ENCODE data around the gene HIPK1. TPM values are rescaled to one million over a fixed set of nuclear protein-coding genes. Genes with fewer than 3 reads are reported as not detected.

Gene HIPK1
- total and polyA plus RNA-seq, 8 donors, result 38.7 to 77.4 (median 45.4) TPM

DNA sequence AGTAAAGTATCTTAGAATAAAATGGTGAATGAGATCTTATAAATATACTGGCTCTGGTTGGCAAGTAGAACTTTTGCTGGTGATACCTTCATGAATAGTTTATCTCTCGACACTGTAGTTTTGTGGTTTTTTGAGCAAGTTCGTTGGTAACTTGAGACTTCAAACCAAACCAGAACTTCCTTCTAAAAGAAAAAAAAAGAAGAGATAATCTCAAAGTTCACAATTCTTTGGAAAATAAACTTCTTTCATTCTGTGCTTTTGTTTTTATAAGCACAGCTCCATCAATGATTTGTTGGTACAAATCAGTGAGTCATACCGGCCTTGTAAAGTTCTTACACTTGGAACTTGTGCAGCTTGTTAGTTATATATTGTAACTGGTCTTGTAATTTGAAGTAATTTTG lies 2.3 kb downstream of the HIPK1 start:
- ATAC-seq, result no peak
- H3K4me3 ChIP-seq, result peak overlapping the region; percentile 71 to 93
- intact Hi-C loops (cut with DNase I), result no loop called here
- H3K27ac ChIP-seq, result peak overlapping the region; percentile 94 to 95
- H3K9me3 ChIP-seq, result no peaks in the 10 kb centered on the region
- H3K36me3 ChIP-seq, result no peaks in the 10 kb centered on the region
- H3K27me3 ChIP-seq, result no peaks in the 10 kb centered on the region
- TF ChIP-seq, protein P1, sequence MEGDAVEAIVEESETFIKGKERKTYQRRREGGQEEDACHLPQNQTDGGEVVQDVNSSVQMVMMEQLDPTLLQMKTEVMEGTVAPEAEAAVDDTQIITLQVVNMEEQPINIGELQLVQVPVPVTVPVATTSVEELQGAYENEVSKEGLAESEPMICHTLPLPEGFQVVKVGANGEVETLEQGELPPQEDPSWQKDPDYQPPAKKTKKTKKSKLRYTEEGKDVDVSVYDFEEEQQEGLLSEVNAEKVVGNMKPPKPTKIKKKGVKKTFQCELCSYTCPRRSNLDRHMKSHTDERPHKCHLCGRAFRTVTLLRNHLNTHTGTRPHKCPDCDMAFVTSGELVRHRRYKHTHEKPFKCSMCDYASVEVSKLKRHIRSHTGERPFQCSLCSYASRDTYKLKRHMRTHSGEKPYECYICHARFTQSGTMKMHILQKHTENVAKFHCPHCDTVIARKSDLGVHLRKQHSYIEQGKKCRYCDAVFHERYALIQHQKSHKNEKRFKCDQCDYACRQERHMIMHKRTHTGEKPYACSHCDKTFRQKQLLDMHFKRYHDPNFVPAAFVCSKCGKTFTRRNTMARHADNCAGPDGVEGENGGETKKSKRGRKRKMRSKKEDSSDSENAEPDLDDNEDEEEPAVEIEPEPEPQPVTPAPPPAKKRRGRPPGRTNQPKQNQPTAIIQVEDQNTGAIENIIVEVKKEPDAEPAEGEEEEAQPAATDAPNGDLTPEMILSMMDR (IDR thresholded peaks at IDR 0.05), result no peak
- peaks cover 17 to 69% of the 10 kb centered on the region in 2 donors for H3K4me1 ChIP-seq
- DNase-seq, result no peak

DNA sequence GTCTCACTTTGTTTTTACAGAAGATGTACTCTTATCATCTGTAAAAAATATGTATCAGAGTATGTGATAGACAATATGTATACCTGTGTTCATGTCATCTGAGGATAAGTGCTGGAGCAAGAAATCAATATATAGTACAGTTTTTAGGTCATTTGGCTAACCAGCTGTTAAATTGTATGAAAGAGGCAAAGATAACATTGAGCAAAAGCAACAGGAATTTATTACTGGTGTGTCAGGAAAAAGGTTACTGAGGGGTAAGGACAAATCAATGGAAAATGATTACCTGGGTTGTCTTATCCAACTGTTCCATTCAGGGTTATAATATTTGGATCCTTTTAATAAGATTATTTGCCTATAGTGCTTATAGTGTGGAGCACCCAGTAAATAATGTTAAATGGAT lies 4.9 kb downstream of the HIPK1 start:
- no peaks in the 10 kb centered on the region for H3K27me3 ChIP-seq
- H3K36me3 ChIP-seq, result no peaks in the 10 kb centered on the region
- H3K9me3 ChIP-seq, result no peaks in the 10 kb centered on the region
- H3K4me1 ChIP-seq, result peaks cover 17 to 83% of the 10 kb centered on the region in 2 donors
- ATAC-seq (no peak), DNase-seq (no peak)
- intact Hi-C loops (cut with DNase I), result no loop called here
- TF ChIP-seq, protein P1 (IDR thresholded peaks at IDR 0.05), result no peak
- no peak overlapping the region for H3K4me3 ChIP-seq
- no peak overlapping the region for H3K27ac ChIP-seq

DNA sequence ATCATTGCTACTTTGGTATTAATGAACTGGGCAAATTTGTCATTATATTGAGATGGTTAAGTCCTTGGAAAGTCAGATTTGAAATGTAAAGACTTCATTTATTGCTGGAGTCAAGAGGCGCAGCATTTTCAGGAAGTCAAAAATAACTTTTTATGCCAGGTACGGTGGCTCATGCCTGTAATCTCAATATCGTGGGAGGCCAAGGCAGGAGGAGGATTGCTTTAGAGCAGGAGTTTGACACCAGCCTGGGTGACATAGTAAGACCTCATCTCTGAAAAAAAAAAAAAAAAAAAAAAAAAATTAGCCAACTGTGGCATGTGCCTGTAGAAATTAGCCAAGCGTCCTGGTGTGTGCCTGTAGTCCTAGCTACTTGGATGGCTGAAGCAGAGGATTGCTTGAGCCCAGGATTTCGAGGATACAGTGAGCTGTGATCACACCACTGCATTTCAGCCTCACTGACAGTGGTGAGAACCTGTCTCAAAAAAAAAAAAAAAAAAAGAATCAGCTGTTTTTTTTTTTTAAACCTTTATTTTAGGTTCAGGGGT lies 5.5 kb downstream of the HIPK1 start:
- ATAC-seq (no peak), DNase-seq (no peak)
- Histone ChIP-seq H3K36me3 (no peaks in the 10 kb centered on the region), H3K9me3 (no peaks in the 10 kb centered on the region), H3K4me3 (no peak overlapping the region), H3K4me1 (peaks cover 17 to 89% of the 10 kb centered on the region in 2 donors), H3K27ac (no peak overlapping the region), H3K27me3 (no peaks in the 10 kb centered on the region)
- TF ChIP-seq, protein P1 (IDR thresholded peaks at IDR 0.05), result no peak
- intact Hi-C loops (cut with DNase I), result no loop called here

DNA sequence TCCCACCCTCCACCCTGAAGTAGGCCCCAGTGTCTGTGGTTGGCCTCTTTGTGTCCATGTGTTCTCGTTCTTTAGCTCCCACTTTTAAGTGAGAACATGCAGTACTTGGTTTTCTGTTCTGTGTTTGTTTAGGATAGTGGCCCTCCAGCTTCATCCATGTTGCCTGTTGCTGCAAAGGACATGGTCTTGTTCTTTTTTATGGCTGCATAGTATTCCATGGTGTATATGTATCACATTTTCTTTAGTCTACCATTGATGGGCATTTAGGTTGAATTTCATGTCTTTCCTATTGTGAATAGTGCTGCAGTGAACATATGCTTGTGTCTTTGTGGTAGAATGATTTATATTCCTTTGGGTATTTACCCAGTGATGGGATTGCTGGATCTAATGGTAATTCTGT lies 6.1 kb downstream of the HIPK1 start:
- H3K27me3 ChIP-seq, result no peaks in the 10 kb centered on the region
- TF ChIP-seq, protein P1 (IDR thresholded peaks at IDR 0.05), result no peak
- intact Hi-C loops (cut with DNase I), result no loop called here

DNA sequence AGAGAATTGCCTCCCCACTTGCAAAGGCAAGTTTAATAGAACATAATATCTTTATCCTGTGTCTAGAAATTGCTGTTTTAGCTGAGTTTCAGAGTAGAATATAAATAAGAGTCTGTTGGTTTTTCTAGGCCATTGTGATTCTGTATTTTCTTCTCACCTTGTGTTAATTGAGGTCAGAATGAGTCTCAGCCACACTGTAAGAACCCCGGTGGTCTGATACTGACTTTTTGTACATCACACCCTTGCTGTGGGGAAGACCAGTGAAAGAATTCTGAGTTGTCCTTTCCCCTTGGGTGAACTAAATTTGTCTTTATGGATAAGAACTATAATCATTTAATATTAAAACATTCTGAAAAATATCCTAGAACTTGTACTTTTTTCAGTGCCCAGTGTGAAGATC lies 6.8 kb downstream of the HIPK1 start:
- TF ChIP-seq, protein P1 (IDR thresholded peaks at IDR 0.05), result no peak
- Histone ChIP-seq H3K4me3 (no peak overlapping the region), H3K4me1 (peaks cover 13 to 97% of the 10 kb centered on the region in 2 donors), H3K27ac (no peak overlapping the region), H3K36me3 (peaks cover 0 to 8% of the 10 kb centered on the region in 2 donors), H3K27me3 (no peaks in the 10 kb centered on the region), H3K9me3 (no peaks in the 10 kb centered on the region)
- DNase-seq (no peak), ATAC-seq (no peak)
- intact Hi-C loops (cut with DNase I), result no loop called here

More for the DNA sequence above, 6.1 kb downstream of the HIPK1 start:
- Histone ChIP-seq H3K4me1 (peaks cover 17 to 95% of the 10 kb centered on the region in 2 donors), H3K36me3 (peaks cover 0 to under 1% of the 10 kb centered on the region in 2 donors), H3K4me3 (no peak overlapping the region), H3K9me3 (no peaks in the 10 kb centered on the region), H3K27ac (no peak overlapping the region)
- no peak for ATAC-seq
- DNase-seq, result no peak
